GM12878 (cell line): Measurements from ENCODE around the gene CCDC88C. TPM values are rescaled to one million over a fixed set of nuclear protein-coding genes. Genes with fewer than 3 reads are reported as not detected.

Source experiments
- ASH2L ChIP-seq: fragments of 300-600, 200-600 bp; sonication (generic); IDR thresholded peaks from 2 replicates; pipeline ENCODE4 v1.6.1; 2017; ENCODE audit warnings: low read depth, mild to moderate bottlenecking, borderline replicate concordance
- CREB1 ChIP-seq: IDR thresholded peaks from 2 replicates; pipeline ENCODE4 v1.6.1; 2012; ENCODE audit warnings: low read depth, mild to moderate bottlenecking, inconsistent platforms
- ETV6 ChIP-seq, 2 experiments: fragments of 450-650 bp in 1 of 2; IDR thresholded peaks in 1 of 2; conservative IDR thresholded peaks in 1 of 2; 2 replicates each; pipeline ENCODE4 v1.6.1; 2014; ENCODE audit warnings: antibody characterized with exemption in 1 of 2, borderline replicate concordance in 1 of 2, low read depth in 1 of 2, mild to moderate bottlenecking in 1 of 2, moderate library complexity in 1 of 2
- FOXM1 ChIP-seq: IDR thresholded peaks from 2 replicates; pipeline ENCODE4 v1.6.1; 2012; ENCODE audit warnings: low read depth, mild to moderate bottlenecking, inconsistent platforms, low read length, moderate library complexity
- SIX5 ChIP-seq: IDR thresholded peaks from 2 replicates; pipeline ENCODE4 v1.6.1; 2011; ENCODE audit warnings: mild to moderate bottlenecking, low read depth, low read length, moderate library complexity; ENCODE audit not compliant: severe bottlenecking
- SREBF2 ChIP-seq: IDR thresholded peaks from 2 replicates; pipeline ENCODE4 v1.6.1; 2012; ENCODE audit warnings: mild to moderate bottlenecking, low read length
- TBL1XR1 ChIP-seq: IDR thresholded peaks from 2 replicates; pipeline ENCODE4 v1.6.1; 2012; ENCODE audit warnings: low read depth, low read length, improper control_type of control experiment
- TCF12 ChIP-seq: IDR thresholded peaks from 2 replicates; pipeline ENCODE4 v1.6.1; 2011; ENCODE audit warnings: low read depth, mild to moderate bottlenecking, low read length
- TCF3 ChIP-seq: IDR thresholded peaks from 2 replicates; pipeline ENCODE4 v1.6.1; 2012; ENCODE audit warnings: low read depth, mild to moderate bottlenecking, low read length, borderline replicate concordance; ENCODE audit not compliant: insufficient read depth
- ZBED1 ChIP-seq: IDR thresholded peaks from 2 replicates; pipeline ENCODE4 v1.6.1; 2016; ENCODE audit warnings: borderline replicate concordance
- polyA plus RNA-seq, 11 experiments: library from polyadenylated mRNA; depleted of rRNA in 4 of 11; unstranded in 6 of 11; stranded (reverse) in 5 of 11; fragments of >200 nt; fragmentation: Nextera tagmentation in 4 of 11; fragmentation: Illumina TruSeq in 1 of 11; extraction: Ambion mirVana in 4 of 11; extraction: Trizol in 1 of 11; gene quantifications; 1 replicate in 1 of 11; 2 replicates in 10 of 11; pipeline versions ENCODE4 v1.2.1 to v1.2.3, GENCODE V29; 2011 to 2016; ENCODE audit warnings: inconsistent platforms in 2 of 11, missing spikeins in 2 of 11, low read depth in 1 of 11
- total RNA-seq, 4 experiments: library from RNA; depleted of rRNA in 3 of 4; stranded (reverse); fragments of >200 nt in 3 of 4; fragmentation: Illumina TruSeq in 1 of 4; extraction: Trizol in 1 of 4; gene quantifications; 2 replicates each; pipeline versions ENCODE4 v1.2.1 to v1.2.3, GENCODE V29; 2013 to 2021
- TF ChIP-seq, protein P1 (sequence below): fragments of 450-650 bp; formaldehyde crosslinking; IDR thresholded peaks from 2 replicates; pipeline ENCODE4 v1.4.0; 2022; ENCODE audit warnings: mild to moderate bottlenecking, moderate library complexity

CCDC88C gene
- total and polyA plus RNA-seq, 10 of the 15 experiments (the other 5 are each of a cell fraction or from before 2014, with no cell fraction given), result 4.0 to 79.6 (median 36.6) TPM

- TF ChIP-seq ASH2L (no peak), TBL1XR1 (no peak), FOXM1 (no peak), CREB1 (no peak), SIX5 (no peak), TCF3 (no peak), SREBF2 (no peak), TCF12 (no peak), ETV6 (conservative IDR thresholded peaks at IDR 0.05 in 1 of 2, IDR thresholded peaks at IDR 0.05 in 1 of 2; ENCODE audit: borderline replicate concordance in 1 of 2, low read depth in 1 of 2) (no peak), ZBED1 (no peak)
- TF ChIP-seq, protein P1, sequence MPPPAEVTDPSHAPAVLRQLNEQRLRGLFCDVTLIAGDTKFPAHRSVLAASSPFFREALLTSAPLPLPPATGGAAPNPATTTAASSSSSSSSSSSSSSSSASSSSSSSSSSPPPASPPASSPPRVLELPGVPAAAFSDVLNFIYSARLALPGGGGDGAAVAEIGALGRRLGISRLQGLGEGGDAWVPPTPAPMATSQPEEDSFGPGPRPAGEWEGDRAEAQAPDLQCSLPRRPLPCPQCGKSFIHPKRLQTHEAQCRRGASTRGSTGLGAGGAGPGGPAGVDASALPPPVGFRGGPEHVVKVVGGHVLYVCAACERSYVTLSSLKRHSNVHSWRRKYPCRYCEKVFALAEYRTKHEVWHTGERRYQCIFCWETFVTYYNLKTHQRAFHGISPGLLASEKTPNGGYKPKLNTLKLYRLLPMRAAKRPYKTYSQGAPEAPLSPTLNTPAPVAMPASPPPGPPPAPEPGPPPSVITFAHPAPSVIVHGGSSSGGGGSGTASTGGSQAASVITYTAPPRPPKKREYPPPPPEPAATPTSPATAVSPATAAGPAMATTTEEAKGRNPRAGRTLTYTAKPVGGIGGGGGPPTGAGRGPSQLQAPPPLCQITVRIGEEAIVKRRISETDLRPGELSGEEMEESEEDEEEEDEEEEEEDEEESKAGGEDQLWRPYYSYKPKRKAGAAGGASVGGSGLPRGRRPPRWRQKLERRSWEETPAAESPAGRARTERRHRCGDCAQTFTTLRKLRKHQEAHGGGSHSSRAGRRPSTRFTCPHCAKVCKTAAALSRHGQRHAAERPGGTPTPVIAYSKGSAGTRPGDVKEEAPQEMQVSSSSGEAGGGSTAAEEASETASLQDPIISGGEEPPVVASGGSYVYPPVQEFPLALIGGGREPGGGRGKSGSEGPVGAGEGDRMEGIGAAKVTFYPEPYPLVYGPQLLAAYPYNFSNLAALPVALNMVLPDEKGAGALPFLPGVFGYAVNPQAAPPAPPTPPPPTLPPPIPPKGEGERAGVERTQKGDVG (CRISPR knock-in tag), result no peak
These were observed 132.7 kb downstream of the CCDC88C start (continued) for GRCh38 chr14:91284791-91285548.
